Gastrocnemius medialis (tissue), 4 donors: ENCODE results near the gene RNF148. TPM values are rescaled to one million over a fixed set of nuclear protein-coding genes. Genes with fewer than 3 reads are reported as not detected.

ENCODE experiments used
- ATAC-seq, 2 donors: fragments of 150-250 bp; one replicate each; pipeline ENCODE4 v1.9.1; 2016
- DNase-seq, 2 donors: peaks; one replicate each; pipeline ENCODE4 v3.0.0-alpha.2; 2019
- H3K27ac ChIP-seq, 4 donors: fragments of 200-600 bp; sonication (generic); 1 replicate in 1 of 4; 2 replicates in 3 of 4; pipeline ENCODE4 v1.5.1; 2016 to 2018; ENCODE audit warnings: mild to moderate bottlenecking in 2 of 4, moderate library complexity in 1 of 4
- H3K27me3 ChIP-seq, 3 donors: fragments of 200-600 bp; sonication (generic) in 2 of 3; 1 replicate in 1 of 3; 2 replicates in 2 of 3; pipeline versions ENCODE4 v1.5.1 to v1.6.0; 2016 to 2019; ENCODE audit warnings: mild to moderate bottlenecking in 1 of 3, moderate library complexity in 1 of 3
- H3K36me3 ChIP-seq, 2 donors: fragments of 200-600 bp; sonication (generic) in 1 of 2; one replicate each; pipeline ENCODE4 v1.5.1; 2017 to 2018
- H3K4me1 ChIP-seq, 2 donors: fragments of 200-600 bp; sonication (generic) in 1 of 2; one replicate each; pipeline ENCODE4 v1.5.1; 2016 to 2017; ENCODE audit warnings: mild to moderate bottlenecking in 2 of 2
- H3K4me3 ChIP-seq, 4 donors: fragments of 200-600 bp; sonication (generic) in 3 of 4; 1 replicate in 1 of 4; 2 replicates in 3 of 4; pipeline ENCODE4 v1.5.1; 2016 to 2019; ENCODE audit warnings: mild to moderate bottlenecking in 2 of 4
- H3K9me3 ChIP-seq, 3 donors: fragments of 200-600 bp; sonication (generic) in 2 of 3; 1 replicate in 1 of 3; 2 replicates in 2 of 3; pipeline ENCODE4 v1.5.1; 2016 to 2019
- CTCF ChIP-seq, 5 experiments: fragments of 450-650 bp in 3 of 5; fragments of 200-600 bp in 2 of 5; sonication (generic) in 2 of 5; IDR thresholded peaks in 4 of 5; conservative IDR thresholded peaks in 1 of 5; 1 replicate in 4 of 5; 2 replicates in 1 of 5; pipeline ENCODE4 v1.5.1; 2016 to 2019; ENCODE audit warnings: antibody characterized with exemption in 5 of 5, mild to moderate bottlenecking in 3 of 5, moderate library complexity in 3 of 5
- POLR2A ChIP-seq, 2 donors: fragments of 450-650 bp; IDR thresholded peaks; one replicate each; pipeline ENCODE4 v1.6.1; 2017; ENCODE audit warnings: antibody characterized with exemption in 2 of 2, mild to moderate bottlenecking in 2 of 2, moderate library complexity in 2 of 2
- in situ Hi-C, 4 donors: fragments of 200-750 bp; cut with MboI; loops; one replicate each; pipeline versions ENCODE4 v1.15.0 to v1.8.0; 2017; ENCODE audit warnings: low sequenced_read_pairs in 4 of 4
- intact Hi-C: fragments of 100-400 bp; cut with DNase I; formaldehyde crosslinking; loops from one replicate; pipeline ENCODE4 v1.15.1; 2023; ENCODE audit warnings: low total_unique reads
- total RNA-seq, 4 donors: library from RNA; depleted of rRNA; stranded (reverse); fragments of >200 nt; gene quantifications; one replicate each; pipeline versions ENCODE4 v1.1.0 to v1.2.3, GENCODE V29; 2016

RNF148 gene
- total RNA-seq, 4 donors from 2014 or later, result 0.27 to 0.46 TPM; not detected in 2

- ATAC-seq, result no peak
- no peaks in the 10 kb centered on the region for H3K36me3 ChIP-seq
- in situ Hi-C loops, result no loop called here
Observed at GRCh38 chr7:122706836-122707235, 4.1 kb upstream of the RNF148 start.

GRCh38 chr7:122699017-122699416 lies 3.7 kb downstream of the RNF148 start, which contains the start of gene RNF133:
TSS of gene RNF133 (minus strand) at chr7:122699117. CDS start at chr7:122698918, 199 bp downstream.
- Histone ChIP-seq H3K9me3 (no peaks in the 10 kb centered on the region), H3K27me3 (no peaks in the 10 kb centered on the region), H3K36me3 (no peaks in the 10 kb centered on the region), H3K4me3 (no peak within 1 kb of the TSS), H3K27ac (no peak within 1 kb of the TSS), H3K4me1 (no peaks in the 10 kb centered on the region)
- no peak for ATAC-seq
- in situ Hi-C loops (no loop called here), intact Hi-C loops (no loop called here)
- TF ChIP-seq POLR2A (IDR thresholded peaks at IDR 0.05) (no peak), CTCF (IDR thresholded peaks at IDR 0.05 in 4 of 5, conservative IDR thresholded peaks at IDR 0.05 in 1 of 5) (no peak)
- no peak for DNase-seq

More at GRCh38 chr7:122706836-122707235, 4.1 kb upstream of the RNF148 start:
- no peak for DNase-seq
- Histone ChIP-seq H3K27me3 (no peaks in the 10 kb centered on the region), H3K4me3 (no peak overlapping the region), H3K27ac (no peak overlapping the region), H3K4me1 (no peaks in the 10 kb centered on the region), H3K9me3 (no peaks in the 10 kb centered on the region)
- intact Hi-C loops, result no loop called here
- TF ChIP-seq POLR2A (IDR thresholded peaks at IDR 0.05), result no peak
- TF ChIP-seq CTCF (IDR thresholded peaks at IDR 0.05 in 4 of 5, conservative IDR thresholded peaks at IDR 0.05 in 1 of 5), result no peak

- TF ChIP-seq CTCF (IDR thresholded peaks at IDR 0.05 in 4 of 5, conservative IDR thresholded peaks at IDR 0.05 in 1 of 5) (no peak), POLR2A (IDR thresholded peaks at IDR 0.05) (no peak)
- no peak for ATAC-seq
- Histone ChIP-seq H3K27me3 (no peaks in the 10 kb centered on the region), H3K4me3 (no peak overlapping the region), H3K9me3 (no peaks in the 10 kb centered on the region), H3K4me1 (no peaks in the 10 kb centered on the region), H3K36me3 (no peaks in the 10 kb centered on the region), H3K27ac (no peak overlapping the region)
- DNase-seq, result no peak
- in situ Hi-C loops (no loop called here), intact Hi-C loops (no loop called here)
Observed at GRCh38 chr7:122695816-122696215, 6.9 kb downstream of the RNF148 start.

- no peaks in the 10 kb centered on the region for H3K27me3 ChIP-seq
- H3K36me3 ChIP-seq, result no peaks in the 10 kb centered on the region
- H3K9me3 ChIP-seq, result no peaks in the 10 kb centered on the region
- intact Hi-C loops (no loop called here), in situ Hi-C loops (no loop called here)
- no peak overlapping the region for H3K4me3 ChIP-seq
- TF ChIP-seq CTCF (IDR thresholded peaks at IDR 0.05 in 4 of 5, conservative IDR thresholded peaks at IDR 0.05 in 1 of 5), result no peak
- TF ChIP-seq POLR2A (IDR thresholded peaks at IDR 0.05), result no peak
- H3K27ac ChIP-seq, result no peak overlapping the region
- DNase-seq (no peak), ATAC-seq (no peak)
- H3K4me1 ChIP-seq, result no peaks in the 10 kb centered on the region
Observed at GRCh38 chr7:122694697-122695096, 8.0 kb downstream of the RNF148 start.

GRCh38 chr7:122692769-122693309 lies 9.9 kb downstream of the RNF148 start:
- no peaks in the 10 kb centered on the region for H3K27me3 ChIP-seq
- DNase-seq (no peak), ATAC-seq (no peak)
- H3K4me1 ChIP-seq, result no peaks in the 10 kb centered on the region
- in situ Hi-C loops (no loop called here), intact Hi-C loops (no loop called here)
- no peaks in the 10 kb centered on the region for H3K36me3 ChIP-seq
- no peak overlapping the region for H3K4me3 ChIP-seq
- TF ChIP-seq POLR2A (IDR thresholded peaks at IDR 0.05) (no peak), CTCF (IDR thresholded peaks at IDR 0.05 in 4 of 5, conservative IDR thresholded peaks at IDR 0.05 in 1 of 5) (no peak)
- H3K9me3 ChIP-seq, result no peaks in the 10 kb centered on the region
- no peak overlapping the region for H3K27ac ChIP-seq
